Neuronal stem cell (in vitro differentiated cells): ENCODE results near the gene RANGAP1.
A peak's percentile ranks its signal among the peaks of the same experiment; 100 is the strongest.

Experiments
- DNase-seq: peaks from one replicate; pipeline ENCODE4 v3.0.0-alpha.2; 2013; ENCODE audit warnings: low spot score
- H2AFZ ChIP-seq: one replicate; pipeline ENCODE4 v1.6.1; 2013; ENCODE audit warnings: mild to moderate bottlenecking, low read length, inconsistent platforms
- H2AK5ac ChIP-seq: 2 replicates; pipeline ENCODE4 v1.6.1; 2013; ENCODE audit warnings: low read depth, mild to moderate bottlenecking, inconsistent platforms, low read length, moderate library complexity, mixed read lengths
- H2BK120ac ChIP-seq: 2 replicates; pipeline ENCODE4 v1.6.1; 2013; ENCODE audit warnings: low read depth, mild to moderate bottlenecking, inconsistent platforms, low read length, moderate library complexity, mixed read lengths
- H2BK12ac ChIP-seq: one replicate; pipeline ENCODE4 v1.6.1; 2013; ENCODE audit warnings: low read length, inconsistent platforms
- H2BK15ac ChIP-seq: 2 replicates; pipeline ENCODE4 v1.6.1; 2013; ENCODE audit warnings: mild to moderate bottlenecking, low read length, inconsistent platforms, mixed read lengths
- H2BK5ac ChIP-seq: one replicate; pipeline ENCODE4 v1.6.1; 2013; ENCODE audit warnings: inconsistent platforms, mild to moderate bottlenecking, low read length, moderate library complexity
- H3K14ac ChIP-seq: one replicate; pipeline ENCODE4 v1.6.1; 2013; ENCODE audit warnings: low read length, inconsistent platforms
- H3K18ac ChIP-seq: 2 replicates; pipeline ENCODE4 v1.6.1; 2013; ENCODE audit warnings: low read length, inconsistent platforms
- H3K23ac ChIP-seq: 2 replicates; pipeline ENCODE4 v1.6.1; 2013; ENCODE audit warnings: low read depth, mild to moderate bottlenecking, mixed read lengths, low read length, inconsistent platforms; ENCODE audit not compliant: poor library complexity
- H3K27ac ChIP-seq: replicated peaks from 3 replicates; pipeline ENCODE4 v1.5.1; 2013; ENCODE audit warnings: low read length, inconsistent platforms
- H3K27me3 ChIP-seq, 3 experiments: 2 replicates each; pipeline ENCODE4 v1.6.1; 2013; ENCODE audit warnings: low read length in 3 of 3, mild to moderate bottlenecking in 2 of 3, inconsistent platforms in 1 of 3, low read depth in 1 of 3, mixed read lengths in 1 of 3, moderate library complexity in 1 of 3; ENCODE audit not compliant: control insufficient read depth in 3 of 3, insufficient read depth in 3 of 3
- H3K36me3 ChIP-seq, 2 donors: replicated peaks in 1 of 2; 2 replicates each; pipeline ENCODE4 v1.6.1; 2013; ENCODE audit warnings: low read length in 2 of 2; ENCODE audit not compliant: control insufficient read depth in 2 of 2, insufficient read depth in 2 of 2
- H3K4ac ChIP-seq: 2 replicates; pipeline ENCODE4 v1.6.1; 2013; ENCODE audit warnings: inconsistent platforms, mild to moderate bottlenecking, low read length, moderate library complexity
- H3K4me1 ChIP-seq, 2 donors: 1 replicate in 1 of 2; 2 replicates in 1 of 2; pipeline ENCODE4 v1.6.1; 2013; ENCODE audit warnings: low read length in 2 of 2, low read depth in 1 of 2; ENCODE audit not compliant: control insufficient read depth in 2 of 2, insufficient read depth in 1 of 2
- H3K4me2 ChIP-seq: one replicate; pipeline ENCODE4 v1.6.1; 2013; ENCODE audit warnings: mild to moderate bottlenecking, low read length, inconsistent platforms; ENCODE audit not compliant: insufficient read depth, poor library complexity, severe bottlenecking
- H3K4me3 ChIP-seq, 2 donors: 2 replicates each; pipeline ENCODE4 v1.5.1; 2013; ENCODE audit warnings: low read length in 2 of 2, mild to moderate bottlenecking in 2 of 2, inconsistent platforms in 1 of 2, moderate library complexity in 1 of 2
- H3K79me1 ChIP-seq: one replicate; pipeline ENCODE4 v1.6.1; 2013; ENCODE audit warnings: low read depth, mild to moderate bottlenecking, inconsistent platforms, low read length, moderate library complexity
- H3K9ac ChIP-seq: one replicate; pipeline ENCODE4 v1.6.1; 2013; ENCODE audit warnings: mild to moderate bottlenecking, low read depth, low read length, inconsistent platforms; ENCODE audit not compliant: poor library complexity
- H3K9me3 ChIP-seq, 2 donors: replicated peaks in 1 of 2; 2 replicates each; pipeline versions ENCODE3 to v1.6.1; 2013; ENCODE audit warnings: low read length in 2 of 2, mild to moderate bottlenecking in 2 of 2, inconsistent platforms in 1 of 2, low read depth in 1 of 2, mixed read lengths in 1 of 2, moderate library complexity in 1 of 2; ENCODE audit not compliant: control insufficient read depth in 2 of 2, insufficient read depth in 1 of 2
- H4K8ac ChIP-seq: one replicate; pipeline ENCODE4 v1.6.1; 2013; ENCODE audit warnings: low read depth, mild to moderate bottlenecking, inconsistent platforms, low read length, moderate library complexity
- H4K91ac ChIP-seq: one replicate; pipeline ENCODE4 v1.6.1; 2013; ENCODE audit warnings: low read length, low read depth, mild to moderate bottlenecking, inconsistent platforms; ENCODE audit not compliant: poor library complexity
- WGBS, 2 donors: extraction: QIAGEN DNeasy Blood & Tissue Kit; methylation state at CpG; one replicate each; pipeline ENCODE4 v1.1.7; 2013; ENCODE audit warnings: missing lambda C conversion rate in 2 of 2, mixed read lengths in 1 of 2; ENCODE audit not compliant: insufficient read length in 2 of 2, insufficient replicate concordance in 1 of 2; ENCODE audit errors: extremely low coverage in 2 of 2; 5-methylcytosine and 5-hydroxymethylcytosine counted together

Gene RANGAP1

GRCh38 chr22:41280065-41280464, 5.9 kb downstream of the RANGAP1 start:
- H4K8ac ChIP-seq: no peak overlapping the region
- H3K9ac ChIP-seq: no peak overlapping the region
- no peak overlapping the region for H3K4ac ChIP-seq
- peaks cover 49 to 91% of the 10 kb centered on the region in 2 donors for H3K36me3 ChIP-seq
- H3K23ac ChIP-seq: no peak overlapping the region
- H4K91ac ChIP-seq: no peak overlapping the region
- no peak overlapping the region for H3K14ac ChIP-seq
- no peak for DNase-seq
- H3K27me3 ChIP-seq: no peaks in the 10 kb centered on the region
- no peak overlapping the region for H3K4me2 ChIP-seq
- no peak overlapping the region for H3K27ac ChIP-seq
- no peak overlapping the region for H2AK5ac ChIP-seq
- H3K18ac ChIP-seq: no peak overlapping the region
- no peak overlapping the region for H2BK120ac ChIP-seq
- H3K9me3 ChIP-seq: peaks cover 0 to 3% of the 10 kb centered on the region in 2 donors
- peaks cover 8% of the 10 kb centered on the region for H3K79me1 ChIP-seq
- no peak overlapping the region for H2BK15ac ChIP-seq
- H2BK12ac ChIP-seq: no peak overlapping the region
- no peak overlapping the region for H2BK5ac ChIP-seq
- WGBS, 2 donors: no CpG with 5 or more reads among the region's 3 CpGs
- H3K4me3 ChIP-seq: no peak overlapping the region
- no peak overlapping the region for H2AFZ ChIP-seq
- peaks cover 0 to 1% of the 10 kb centered on the region in 2 donors for H3K4me1 ChIP-seq

- H3K79me1 ChIP-seq: peaks cover 1% of the 10 kb centered on the region
- peaks cover 55 to 91% of the 10 kb centered on the region in 2 donors for H3K36me3 ChIP-seq
Observed at GRCh38 chr22:41274856-41275255, 11.1 kb downstream of the RANGAP1 start.

DNA sequence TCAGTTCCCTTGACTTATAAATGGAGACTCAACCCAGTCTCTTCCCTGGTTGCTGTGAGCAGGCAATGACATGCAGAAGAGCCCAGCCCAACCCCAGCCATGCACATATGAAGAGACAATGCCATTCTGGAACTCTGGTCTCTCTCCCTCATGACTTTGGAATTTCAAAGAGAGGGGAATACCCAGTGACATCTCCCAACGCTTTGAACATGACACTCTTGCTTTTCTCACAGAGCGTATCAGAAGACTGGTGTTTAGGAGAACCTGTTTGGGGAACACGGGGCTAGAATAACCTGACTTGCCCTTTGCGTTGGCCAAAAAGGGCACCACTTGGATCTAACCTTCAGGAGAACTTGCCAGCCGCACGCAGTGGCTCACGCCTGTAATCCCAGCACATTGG, 12.9 kb downstream of the RANGAP1 start:
- Histone ChIP-seq H3K27ac (no peak overlapping the region), H3K79me1 (peaks cover 1% of the 10 kb centered on the region)
- no CpG with 5 or more reads among the region's 7 CpGs for WGBS, 2 donors

More at GRCh38 chr22:41274856-41275255, 11.1 kb downstream of the RANGAP1 start:
- no peak overlapping the region for H2AK5ac ChIP-seq
- no peak for DNase-seq
- no peak overlapping the region for H2BK12ac ChIP-seq
- no peak overlapping the region for H2BK5ac ChIP-seq
- no peak overlapping the region for H2AFZ ChIP-seq
- H3K9me3 ChIP-seq: peaks cover 0 to 3% of the 10 kb centered on the region in 2 donors
- H3K27ac ChIP-seq: no peak overlapping the region
- H3K23ac ChIP-seq: no peak overlapping the region
- H4K8ac ChIP-seq: no peak overlapping the region
- no peak overlapping the region for H3K4me3 ChIP-seq
- H2BK120ac ChIP-seq: no peak overlapping the region
- no peak overlapping the region for H3K4ac ChIP-seq
- no peak overlapping the region for H4K91ac ChIP-seq
- H2BK15ac ChIP-seq: no peak overlapping the region
- no peak overlapping the region for H3K18ac ChIP-seq
- no peaks in the 10 kb centered on the region for H3K4me1 ChIP-seq
- H3K14ac ChIP-seq: no peak overlapping the region
- no peak overlapping the region for H3K4me2 ChIP-seq
- no CpG with 5 or more reads among the region's 4 CpGs for WGBS, 2 donors
- no peak overlapping the region for H3K9ac ChIP-seq
- H3K27me3 ChIP-seq: no peaks in the 10 kb centered on the region

GRCh38 chr22:41271787-41272186, 14.2 kb downstream of the RANGAP1 start:
- no peak overlapping the region for H3K18ac ChIP-seq
- H3K4me1 ChIP-seq: no peaks in the 10 kb centered on the region
- H3K36me3 ChIP-seq: peaks cover 56 to 91% of the 10 kb centered on the region in 2 donors
- no CpG with 5 or more reads among the region's 9 CpGs for WGBS, 2 donors
- no peaks in the 10 kb centered on the region for H3K9me3 ChIP-seq
- H3K4me2 ChIP-seq: no peak overlapping the region
- no peak overlapping the region for H2AFZ ChIP-seq
- DNase-seq: no peak
- H2BK5ac ChIP-seq: no peak overlapping the region
- H3K27ac ChIP-seq: no peak overlapping the region
- H3K27me3 ChIP-seq: no peaks in the 10 kb centered on the region
- no peak overlapping the region for H2BK120ac ChIP-seq
- H2BK15ac ChIP-seq: no peak overlapping the region
- H4K8ac ChIP-seq: no peak overlapping the region
- H4K91ac ChIP-seq: no peak overlapping the region
- H3K4me3 ChIP-seq: peak overlapping the region in 1 of 2 donors; percentile 60
- H3K23ac ChIP-seq: peak overlapping the region; percentile 34
- peaks cover 3% of the 10 kb centered on the region for H3K79me1 ChIP-seq
- H2BK12ac ChIP-seq: no peak overlapping the region
- no peak overlapping the region for H3K4ac ChIP-seq
- H3K14ac ChIP-seq: no peak overlapping the region
- no peak overlapping the region for H3K9ac ChIP-seq
- H2AK5ac ChIP-seq: no peak overlapping the region

More for the DNA sequence above, 12.9 kb downstream of the RANGAP1 start:
- no peak overlapping the region for H2AK5ac ChIP-seq
- H3K18ac ChIP-seq: no peak overlapping the region
- H4K8ac ChIP-seq: no peak overlapping the region
- no peak overlapping the region for H2BK120ac ChIP-seq
- H4K91ac ChIP-seq: no peak overlapping the region
- H3K4me2 ChIP-seq: no peak overlapping the region
- H3K14ac ChIP-seq: no peak overlapping the region
- no peak overlapping the region for H3K4me3 ChIP-seq
- H2BK5ac ChIP-seq: no peak overlapping the region
- H3K9ac ChIP-seq: no peak overlapping the region
- H2BK12ac ChIP-seq: no peak overlapping the region
- no peak overlapping the region for H3K4ac ChIP-seq
- no peak overlapping the region for H3K23ac ChIP-seq
- no peak for DNase-seq
- peaks cover 0 to 3% of the 10 kb centered on the region in 2 donors for H3K9me3 ChIP-seq
- no peak overlapping the region for H2AFZ ChIP-seq
- no peaks in the 10 kb centered on the region for H3K4me1 ChIP-seq
- H2BK15ac ChIP-seq: no peak overlapping the region
- H3K36me3 ChIP-seq: peaks cover 50 to 88% of the 10 kb centered on the region in 2 donors
- H3K27me3 ChIP-seq: no peaks in the 10 kb centered on the region
